HG03097 (cell line): ENCODE data around the gene LMNB1.
A peak's percentile ranks its signal among the peaks of the same experiment; 100 is the strongest.
"Not testable (repeated sequence)": the region's sequence is repeated elsewhere in the genome, so short reads cannot be mapped to it uniquely, and the experiment has no call there.

Source experiments
- ATAC-seq: cut with Tn5 transposase; IDR thresholded peaks from one replicate; pipeline ENCODE4 v1.9.1; 2021; ENCODE audit not compliant: unreplicated experiment, low FRiP score

LMNB1 gene

DNA sequence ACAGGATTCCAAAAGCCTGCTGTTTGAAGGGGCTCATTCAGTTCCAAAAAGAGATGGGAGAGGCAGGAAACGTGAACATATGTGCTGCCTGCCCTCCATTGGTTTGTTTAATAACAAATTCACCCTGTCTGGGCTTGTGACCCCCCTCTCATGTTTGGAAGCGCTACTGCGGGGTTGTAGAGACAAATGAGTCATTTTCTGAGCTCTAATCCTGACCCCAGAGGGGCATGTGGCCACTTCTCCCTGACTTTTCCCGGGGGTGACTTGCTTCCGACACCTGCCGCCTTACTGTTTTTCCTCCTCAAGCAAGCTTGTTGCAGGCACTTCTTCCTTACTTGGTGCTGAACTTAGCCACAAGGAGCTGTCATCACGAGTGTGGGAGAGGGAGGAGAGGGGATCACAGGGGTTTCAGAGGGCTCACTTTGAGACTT, 75.9 kb downstream of the LMNB1 start:
- ATAC-seq: no peak

- ATAC-seq: not testable (repeated sequence)
These were observed 76.8 kb downstream of the LMNB1 start for GRCh38 chr5:126853541-126854307.

- ATAC-seq: no peak
These were observed 77.7 kb downstream of the LMNB1 start for GRCh38 chr5:126854526-126855110.

DNA sequence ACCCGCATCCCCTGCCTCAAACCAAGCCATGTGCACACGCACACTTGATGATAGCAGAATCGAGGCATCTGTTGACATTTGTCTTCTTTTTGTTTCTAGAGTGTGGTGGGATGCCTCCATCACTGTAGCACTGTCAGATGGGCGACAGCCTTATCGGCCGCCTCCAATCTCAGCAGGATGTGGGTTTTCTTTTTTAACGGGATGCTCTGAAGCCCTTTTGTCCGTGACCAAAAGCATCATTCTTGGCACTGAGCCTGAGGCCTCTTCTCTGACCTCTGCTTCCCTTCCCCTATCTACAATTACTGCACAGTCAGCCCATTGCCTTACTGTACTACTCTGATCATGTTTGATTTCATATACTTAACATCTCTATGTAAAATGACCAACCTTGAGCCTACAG, 78.3 kb downstream of the LMNB1 start:
- ATAC-seq: no peak

GRCh38 chr5:126857472-126858410, 80.8 kb downstream of the LMNB1 start:
- ATAC-seq: no peak

- no peak for ATAC-seq
These were observed 81.5 kb downstream of the LMNB1 start for GRCh38 chr5:126858441-126858840.

DNA sequence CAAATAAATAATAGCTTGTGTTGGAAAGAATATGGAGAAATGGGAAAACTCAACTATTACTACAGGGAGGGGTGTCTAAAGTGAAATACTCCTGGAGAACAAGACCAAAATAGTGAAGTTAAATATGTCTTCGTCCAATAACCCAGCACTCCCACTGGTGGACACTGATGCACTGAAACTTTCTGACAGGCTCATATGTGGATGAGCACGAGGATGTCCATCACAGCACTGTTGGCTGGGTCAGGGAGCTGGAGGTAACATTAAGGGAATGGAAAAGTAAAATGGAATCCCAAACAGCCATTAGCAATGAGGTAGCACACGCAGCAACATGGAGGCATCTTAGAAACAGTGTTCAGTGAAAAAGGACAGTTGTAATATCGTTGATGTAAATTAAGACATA, 86.5 kb downstream of the LMNB1 start:
- ATAC-seq: no peak

DNA sequence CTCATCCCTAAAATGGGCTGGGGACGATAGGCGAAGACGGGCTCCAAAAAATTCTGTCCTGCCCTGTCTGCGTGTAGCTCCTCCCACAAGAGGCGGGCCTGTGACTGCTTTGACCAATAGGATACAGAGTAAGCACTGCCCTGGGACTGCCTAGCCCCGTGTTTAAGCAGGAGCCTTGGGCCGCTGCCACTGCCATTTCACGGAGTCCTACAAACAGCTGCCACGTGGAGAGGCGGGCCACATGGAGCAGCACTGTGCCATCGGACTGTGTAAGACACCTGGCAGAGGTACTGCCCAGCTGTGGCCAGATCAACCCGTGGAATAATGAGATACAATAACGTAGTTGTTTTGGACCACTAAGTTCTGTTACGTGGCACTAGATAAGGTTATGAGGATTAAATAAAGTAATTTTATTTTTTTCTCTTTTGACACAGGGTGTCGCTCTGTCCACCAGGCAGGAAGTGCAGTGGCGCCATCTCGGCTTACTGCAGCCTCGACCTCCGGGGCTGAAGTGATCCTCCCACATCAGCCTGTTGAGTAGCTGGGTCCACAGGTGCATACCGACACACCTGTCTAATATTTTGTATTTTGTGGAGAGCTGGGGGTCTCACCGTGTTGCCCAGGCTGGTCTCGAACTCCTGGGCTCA, 87.2 kb downstream of the LMNB1 start:
- no peak for ATAC-seq

GRCh38 chr5:126865299-126865698, 88.4 kb downstream of the LMNB1 start:
- no peak for ATAC-seq

DNA sequence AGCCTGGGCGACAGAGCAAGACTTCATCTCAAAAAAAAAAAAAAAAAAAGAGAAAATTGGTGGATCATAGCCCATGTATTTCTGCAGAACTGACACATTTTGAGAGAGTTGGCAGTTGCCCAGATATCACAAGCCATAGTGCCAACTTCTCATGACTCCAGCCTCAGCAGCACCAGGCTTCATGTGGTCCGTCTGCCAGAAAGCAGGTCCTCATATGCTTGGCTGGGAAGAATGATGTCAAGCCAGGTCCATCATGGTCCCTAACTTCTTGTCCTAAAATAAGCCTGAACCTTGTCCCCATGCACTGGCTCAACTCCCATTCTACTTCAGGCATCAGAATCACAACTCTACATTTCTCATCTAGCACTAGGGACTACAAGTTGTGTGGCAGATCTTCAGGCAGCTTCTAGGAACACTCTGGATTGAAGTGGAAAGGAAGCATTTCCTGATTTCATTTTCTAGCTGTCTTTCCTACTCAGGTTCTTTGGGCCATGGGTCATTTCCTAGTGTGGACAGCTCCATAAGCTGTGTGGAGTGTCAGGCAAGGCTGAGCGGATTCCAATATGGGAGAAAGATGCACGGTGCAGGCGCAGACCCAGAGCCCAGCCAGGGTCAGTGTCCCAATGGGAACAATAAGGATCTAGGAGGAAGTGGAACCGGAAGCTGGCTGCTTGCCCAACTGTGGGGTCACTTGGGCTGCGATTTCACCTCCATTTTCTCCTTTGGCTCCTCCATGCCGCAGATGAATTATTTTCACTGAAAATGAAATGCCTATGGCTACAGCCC, 90.1 kb downstream of the LMNB1 start:
- no peak for ATAC-seq

- no peak for ATAC-seq
These were observed 91.5 kb downstream of the LMNB1 start for GRCh38 chr5:126868338-126869004.

- peak; percentile 89 for ATAC-seq
These were observed 92.1 kb downstream of the LMNB1 start for GRCh38 chr5:126869005-126869451.

- no peak for ATAC-seq
These were observed 94.5 kb downstream of the LMNB1 start for GRCh38 chr5:126871441-126871840.

GRCh38 chr5:126872561-126873354, 95.8 kb downstream of the LMNB1 start:
- ATAC-seq: no peak

GRCh38 chr5:126875303-126875785, 98.4 kb downstream of the LMNB1 start:
- ATAC-seq: no peak

GRCh38 chr5:126877602-126878001, 100.7 kb downstream of the LMNB1 start:
- ATAC-seq: no peak

GRCh38 chr5:126878085-126878484, 101.1 kb downstream of the LMNB1 start:
- no peak for ATAC-seq

GRCh38 chr5:126878634-126879033, 101.7 kb downstream of the LMNB1 start:
- ATAC-seq: no peak
